Measurements from ENCODE around the gene VPS13D. TPM values are rescaled to one million over a fixed set of nuclear protein-coding genes. Genes with fewer than 3 reads are reported as not detected.
A peak's percentile ranks its signal among the peaks of the same experiment; 100 is the strongest.
"Not testable (repeated sequence)": the region's sequence is repeated elsewhere in the genome, so short reads cannot be mapped to it uniquely, and the experiment has no call there.

Gene VPS13D
- total and polyA plus RNA-seq, 4 donors, result 38.5 to 72.2 (median 46.0) TPM

DNA sequence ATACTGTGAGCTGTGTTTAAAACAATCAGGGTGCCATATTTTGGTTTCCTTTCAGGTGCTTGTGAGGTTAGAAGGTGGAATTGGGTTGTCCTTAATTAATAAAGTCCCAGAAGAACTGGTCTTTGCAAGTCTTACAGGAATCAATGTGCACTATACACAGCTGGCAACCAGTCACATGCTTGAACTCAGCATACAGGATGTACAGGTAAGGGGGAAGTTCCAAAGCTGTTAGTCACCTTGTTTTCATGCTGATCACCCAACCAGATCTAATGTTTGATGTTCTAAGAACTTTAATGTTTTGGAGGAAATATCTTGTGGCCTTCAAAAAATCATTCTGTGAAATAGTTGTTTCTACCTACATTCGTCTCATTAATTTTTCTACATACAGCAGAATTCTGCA is 156.3 kb downstream of the VPS13D start:
- DNase-seq (ENCODE audit: low read depth in 4 of 6, low spot score in 6 of 6), result no peak
- Histone ChIP-seq H3K27ac (ENCODE audit: low read depth, low read length) (no peak overlapping the region), H3K4me1 (ENCODE audit: control insufficient read depth, insufficient read depth, low read length) (no peaks in the 10 kb centered on the region), H3K36me3 (ENCODE audit: control insufficient read depth, insufficient read depth, low read length) (peaks cover 27% of the 10 kb centered on the region), H3K9me3 (ENCODE audit: control insufficient read depth, insufficient read depth, low read length) (peaks cover 4% of the 10 kb centered on the region), H3K27me3 (ENCODE audit: control insufficient read depth, insufficient read depth, low read length) (no peaks in the 10 kb centered on the region), H3K4me3 (ENCODE audit: low read depth, low read length) (no peak overlapping the region)
- no CpG with 5 or more reads among the region's 1 CpG for WGBS (ENCODE audit: insufficient coverage)

DNA sequence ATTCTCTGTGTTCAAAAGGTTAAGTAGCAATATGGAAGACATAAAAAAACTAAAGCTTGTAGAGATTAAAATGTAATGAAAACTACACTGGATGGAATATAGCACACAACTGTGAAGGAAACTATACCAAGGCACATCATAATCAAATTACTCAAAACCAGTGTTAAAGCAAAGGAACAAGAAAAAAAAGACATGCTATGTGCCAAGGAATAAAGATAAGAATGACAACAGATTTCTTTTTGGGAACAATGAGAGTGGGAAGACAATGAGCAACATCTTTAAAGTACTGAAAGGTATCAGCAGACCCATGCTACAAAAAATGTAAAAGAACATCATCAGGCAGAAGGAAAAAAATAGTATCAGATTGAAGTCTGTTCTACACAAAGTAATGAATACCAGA is 157.8 kb downstream of the VPS13D start:
- Histone ChIP-seq H3K27me3 (ENCODE audit: control insufficient read depth, insufficient read depth, low read length) (no peaks in the 10 kb centered on the region), H3K36me3 (ENCODE audit: control insufficient read depth, insufficient read depth, low read length) (peaks cover 33% of the 10 kb centered on the region), H3K4me3 (ENCODE audit: low read depth, low read length) (no peak overlapping the region), H3K27ac (ENCODE audit: low read depth, low read length) (no peak overlapping the region), H3K4me1 (ENCODE audit: control insufficient read depth, insufficient read depth, low read length) (no peaks in the 10 kb centered on the region), H3K9me3 (ENCODE audit: control insufficient read depth, insufficient read depth, low read length) (peaks cover 4% of the 10 kb centered on the region)
- no peak for DNase-seq (ENCODE audit: low read depth in 4 of 6, low spot score in 6 of 6)

DNA sequence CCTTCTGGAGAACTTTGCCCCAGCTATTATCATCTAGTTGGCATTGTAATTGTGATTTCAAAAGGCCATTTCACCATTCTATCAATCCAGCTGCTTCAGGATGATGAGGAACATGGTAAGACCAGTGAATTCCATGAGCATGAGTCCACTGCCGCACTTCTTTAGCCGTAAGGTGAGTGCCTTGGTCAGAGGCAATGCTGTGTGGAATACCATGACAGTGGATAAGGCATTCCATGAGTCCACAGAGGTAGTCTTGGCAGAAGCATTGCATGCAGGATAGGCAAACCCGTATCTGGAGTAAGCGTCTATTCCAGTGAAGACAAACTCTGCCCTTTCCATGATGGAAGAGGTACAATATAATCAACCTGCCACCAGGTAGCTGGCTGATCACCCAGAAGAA is 160.5 kb downstream of the VPS13D start:
- H3K4me1 ChIP-seq (ENCODE audit: control insufficient read depth, insufficient read depth, low read length); H3K9me3 ChIP-seq (ENCODE audit: control insufficient read depth, insufficient read depth, low read length); DNase-seq (ENCODE audit: low read depth in 4 of 6, low spot score in 6 of 6); H3K4me3 ChIP-seq (ENCODE audit: low read depth, low read length); H3K27ac ChIP-seq (ENCODE audit: low read depth, low read length); H3K27me3 ChIP-seq (ENCODE audit: control insufficient read depth, insufficient read depth, low read length): not testable (repeated sequence)
- 100% methylated on average over 4 of the region's 4 CpGs for WGBS (ENCODE audit: insufficient coverage)
- H3K36me3 ChIP-seq (ENCODE audit: control insufficient read depth, insufficient read depth, low read length), result peaks cover 22% of the 10 kb centered on the region

DNA sequence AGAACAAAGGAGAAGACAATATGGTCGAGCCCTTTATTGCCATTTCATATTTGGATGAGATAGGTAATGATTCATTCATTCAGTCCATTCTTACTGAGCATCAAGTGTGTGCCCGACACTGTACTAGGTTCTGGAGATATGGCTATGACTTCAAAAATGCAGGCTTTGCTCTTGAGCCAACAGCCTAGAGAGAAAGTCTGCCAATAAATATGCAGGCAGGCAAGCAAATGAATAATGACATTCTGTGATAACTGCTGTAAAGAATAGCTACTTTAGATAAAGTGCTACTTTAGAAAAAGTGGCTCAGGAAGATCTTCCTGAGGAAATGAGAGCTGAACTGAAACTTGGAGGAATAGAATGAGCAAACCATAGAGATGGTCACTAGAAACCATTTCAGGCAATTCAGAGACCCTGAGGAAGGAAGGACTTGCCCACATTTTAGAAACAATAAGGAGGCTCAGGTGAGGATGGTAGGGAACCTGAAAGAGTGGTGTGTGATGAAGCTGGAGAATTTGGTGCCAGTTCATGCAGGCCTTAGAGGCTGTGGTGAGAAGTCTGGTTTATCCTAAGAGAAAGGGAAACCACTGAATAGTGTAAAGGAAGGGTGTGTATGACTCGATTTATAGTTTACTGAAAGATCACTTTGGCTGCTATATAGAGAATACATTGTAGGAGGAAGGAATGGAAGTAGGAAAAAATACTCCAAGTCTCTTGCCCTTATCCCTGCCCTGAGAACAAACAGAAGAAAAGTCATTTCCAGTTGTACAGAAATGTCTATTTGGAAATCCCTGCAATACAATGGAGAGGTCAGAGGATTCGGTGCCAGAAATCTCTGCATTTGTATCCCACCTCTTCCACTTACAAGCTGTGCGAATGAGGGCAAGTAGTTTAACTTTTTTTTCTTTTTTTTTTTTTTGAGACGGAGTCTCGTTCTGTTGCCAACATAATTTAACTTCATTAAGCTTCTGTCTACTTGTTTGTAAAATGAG is 167.9 kb downstream of the VPS13D start:
- DNase-seq (ENCODE audit: low read depth in 4 of 6, low spot score in 6 of 6), result no peak
- Histone ChIP-seq H3K27me3 (ENCODE audit: control insufficient read depth, insufficient read depth, low read length) (no peaks in the 10 kb centered on the region), H3K27ac (ENCODE audit: low read depth, low read length) (no peak overlapping the region), H3K4me3 (ENCODE audit: low read depth, low read length) (no peak overlapping the region), H3K9me3 (ENCODE audit: control insufficient read depth, insufficient read depth, low read length) (no peaks in the 10 kb centered on the region), H3K4me1 (ENCODE audit: control insufficient read depth, insufficient read depth, low read length) (peaks cover 2% of the 10 kb centered on the region), H3K36me3 (ENCODE audit: control insufficient read depth, insufficient read depth, low read length) (peaks cover 2% of the 10 kb centered on the region)
- WGBS (ENCODE audit: insufficient coverage), result 50% methylated on average over 1 of the region's 7 CpGs

DNA sequence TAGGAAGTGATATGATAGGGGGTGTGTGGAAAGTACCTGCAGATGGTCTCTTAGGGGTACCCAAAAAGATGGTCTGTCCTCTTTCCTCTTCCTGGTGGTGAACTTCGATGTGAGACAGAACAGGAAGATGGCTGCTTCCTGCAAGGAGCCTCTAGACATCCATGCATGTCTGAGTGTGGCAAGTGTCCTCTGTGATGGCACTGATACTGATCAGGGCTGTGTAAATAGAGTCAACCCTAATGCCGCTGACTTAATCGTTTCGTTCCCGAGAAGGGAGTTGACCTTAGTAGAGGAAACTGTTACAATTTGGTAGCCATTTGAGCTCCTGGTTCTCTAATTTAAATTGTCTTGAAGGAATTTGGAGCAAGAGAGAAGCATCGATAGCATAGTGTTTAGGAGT is 168.6 kb downstream of the VPS13D start:
- H3K9me3 ChIP-seq (ENCODE audit: control insufficient read depth, insufficient read depth, low read length), result no peaks in the 10 kb centered on the region
- H3K27me3 ChIP-seq (ENCODE audit: control insufficient read depth, insufficient read depth, low read length), result no peaks in the 10 kb centered on the region
- DNase-seq (ENCODE audit: low read depth in 4 of 6, low spot score in 6 of 6), result no peak
- no peak overlapping the region for H3K4me3 ChIP-seq (ENCODE audit: low read depth, low read length)
- WGBS (ENCODE audit: insufficient coverage), result 94% methylated on average over 5 of the region's 6 CpGs
- peaks cover 2% of the 10 kb centered on the region for H3K36me3 ChIP-seq (ENCODE audit: control insufficient read depth, insufficient read depth, low read length)
- peaks cover 3% of the 10 kb centered on the region for H3K4me1 ChIP-seq (ENCODE audit: control insufficient read depth, insufficient read depth, low read length)
- no peak overlapping the region for H3K27ac ChIP-seq (ENCODE audit: low read depth, low read length)

DNA sequence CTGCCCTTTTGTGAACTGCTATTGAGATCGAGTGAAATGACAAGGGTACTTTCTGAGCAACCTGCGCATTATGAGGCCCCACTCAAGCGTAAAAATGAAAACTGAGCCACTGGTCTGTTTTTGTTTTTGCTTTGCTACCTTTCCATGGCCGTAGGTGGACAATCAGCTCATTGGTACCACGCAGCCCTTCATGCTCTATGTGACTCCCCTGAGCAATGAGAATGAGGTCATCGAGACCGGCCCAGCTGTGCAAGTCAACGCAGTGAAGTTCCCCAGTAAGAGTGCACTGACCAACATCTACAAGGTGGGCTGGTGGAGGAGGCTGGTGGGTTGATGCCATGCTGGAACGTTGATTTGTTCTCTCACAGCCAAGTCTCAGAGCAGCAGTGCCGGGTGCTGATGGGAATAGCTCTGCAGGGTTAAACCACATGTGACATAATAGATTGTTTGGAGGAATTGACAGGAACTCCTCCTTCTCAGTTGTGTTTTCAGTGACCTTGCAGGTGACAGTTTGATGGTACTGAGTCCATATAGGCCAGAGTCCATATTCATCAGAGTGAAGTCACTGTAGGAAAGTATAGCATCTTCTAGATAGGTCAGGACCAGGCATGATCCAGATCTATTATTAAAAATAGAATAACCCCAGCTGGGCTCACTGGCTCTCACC is 170.3 kb downstream of the VPS13D start:
- peaks cover 8% of the 10 kb centered on the region for H3K4me1 ChIP-seq (ENCODE audit: control insufficient read depth, insufficient read depth, low read length)
- WGBS (ENCODE audit: insufficient coverage), result 92% methylated on average over 10 of the region's 10 CpGs
- no peak for DNase-seq (ENCODE audit: low read depth in 4 of 6, low spot score in 6 of 6)

DNA sequence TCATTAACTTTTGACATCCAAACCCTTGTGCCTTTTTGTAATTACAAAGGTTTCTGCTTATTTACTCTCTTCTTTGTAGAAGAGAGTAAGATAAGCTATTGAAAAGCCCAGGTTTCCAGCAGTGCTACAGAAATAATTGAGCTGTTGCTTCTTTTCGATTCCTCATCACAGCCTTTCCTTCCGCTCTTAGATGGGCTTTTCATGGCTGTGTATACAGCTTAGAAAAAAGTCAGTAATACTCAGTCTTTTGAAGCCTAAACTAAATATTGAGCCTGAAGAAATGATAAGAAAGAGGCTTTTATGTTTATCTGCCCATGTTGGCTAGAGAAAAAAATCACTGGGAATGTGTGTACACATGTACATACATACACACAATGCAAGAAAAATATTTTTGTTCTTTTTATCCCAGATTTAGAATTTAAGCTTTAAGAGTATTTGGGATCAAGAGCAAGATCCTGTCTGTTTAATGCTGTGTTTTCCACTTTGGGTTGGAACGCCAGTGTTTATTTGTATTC is 172.4 kb downstream of the VPS13D start:
- H3K4me3 ChIP-seq (ENCODE audit: low read depth, low read length), result no peak overlapping the region
- DNase-seq (ENCODE audit: low read depth in 4 of 6, low spot score in 6 of 6), result no peak
- H3K9me3 ChIP-seq (ENCODE audit: control insufficient read depth, insufficient read depth, low read length), result no peaks in the 10 kb centered on the region
- H3K36me3 ChIP-seq (ENCODE audit: control insufficient read depth, insufficient read depth, low read length), result peaks cover 10% of the 10 kb centered on the region
- H3K4me1 ChIP-seq (ENCODE audit: control insufficient read depth, insufficient read depth, low read length), result peaks cover 16% of the 10 kb centered on the region
- 43% methylated on average over 1 of the region's 3 CpGs for WGBS (ENCODE audit: insufficient coverage)
- peak overlapping the region; percentile 42 for H3K27ac ChIP-seq (ENCODE audit: low read depth, low read length)
- no peaks in the 10 kb centered on the region for H3K27me3 ChIP-seq (ENCODE audit: control insufficient read depth, insufficient read depth, low read length)

More for the DNA sequence above, 170.3 kb downstream of the VPS13D start:
- Histone ChIP-seq H3K27ac (ENCODE audit: low read depth, low read length) (no peak overlapping the region), H3K4me3 (ENCODE audit: low read depth, low read length) (no peak overlapping the region), H3K36me3 (ENCODE audit: control insufficient read depth, insufficient read depth, low read length) (peaks cover 8% of the 10 kb centered on the region), H3K27me3 (ENCODE audit: control insufficient read depth, insufficient read depth, low read length) (no peaks in the 10 kb centered on the region), H3K9me3 (ENCODE audit: control insufficient read depth, insufficient read depth, low read length) (no peaks in the 10 kb centered on the region)

DNA sequence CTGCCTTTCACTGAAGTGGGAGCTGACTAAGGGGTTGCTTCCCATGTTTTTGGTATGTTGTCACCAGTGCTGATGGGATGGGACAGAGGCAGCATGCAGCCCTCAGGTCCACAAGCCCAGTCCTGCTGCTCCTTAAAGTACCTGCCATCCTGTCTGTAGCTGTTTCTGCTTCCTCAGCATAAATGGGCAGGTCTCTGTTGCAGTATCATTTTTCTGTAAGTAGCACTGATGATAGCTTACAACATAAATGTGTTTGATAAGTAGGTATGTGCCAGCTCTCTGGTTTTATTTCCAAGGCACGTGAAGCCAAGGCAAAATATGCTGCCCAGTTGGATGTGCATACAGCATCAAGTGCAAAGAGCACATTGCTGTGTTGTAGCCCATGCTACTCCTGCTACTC is 173.0 kb downstream of the VPS13D start:
- WGBS (ENCODE audit: insufficient coverage), result 86% methylated on average over 1 of the region's 1 CpG
- peak in 1 of 6 donors; percentile 44 for DNase-seq (ENCODE audit: low read depth in 4 of 6, low spot score in 6 of 6)

DNA sequence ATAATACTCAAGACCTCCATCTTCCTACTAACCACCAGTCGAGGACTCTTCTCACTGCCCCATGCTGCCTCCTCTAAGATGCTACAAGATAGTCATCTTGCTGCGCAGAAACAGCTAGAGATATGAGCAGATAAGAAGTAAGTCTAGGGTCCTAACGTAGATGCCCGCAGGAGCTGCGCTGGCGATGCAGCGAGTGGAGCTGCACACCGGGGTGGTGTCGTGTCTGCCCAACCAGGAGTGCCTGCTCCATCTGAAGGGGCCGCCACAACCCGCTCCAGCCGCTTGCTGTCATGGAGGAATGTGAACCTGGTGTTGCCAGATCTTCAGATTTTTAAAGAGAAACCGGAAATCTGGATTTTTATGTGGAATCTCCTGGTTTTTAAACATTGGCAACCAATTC is 175.1 kb downstream of the VPS13D start:
- Histone ChIP-seq H3K4me1 (ENCODE audit: control insufficient read depth, insufficient read depth, low read length) (peaks cover 21% of the 10 kb centered on the region), H3K36me3 (ENCODE audit: control insufficient read depth, insufficient read depth, low read length) (peaks cover 10% of the 10 kb centered on the region), H3K4me3 (ENCODE audit: low read depth, low read length) (no peak overlapping the region), H3K27ac (ENCODE audit: low read depth, low read length) (peak overlapping the region; percentile 87), H3K27me3 (ENCODE audit: control insufficient read depth, insufficient read depth, low read length) (no peaks in the 10 kb centered on the region), H3K9me3 (ENCODE audit: control insufficient read depth, insufficient read depth, low read length) (no peaks in the 10 kb centered on the region)
- no peak for DNase-seq (ENCODE audit: low read depth in 4 of 6, low spot score in 6 of 6)
- 99% methylated on average over 12 of the region's 13 CpGs for WGBS (ENCODE audit: insufficient coverage)

More for the DNA sequence above, 173.0 kb downstream of the VPS13D start:
- Histone ChIP-seq H3K9me3 (ENCODE audit: control insufficient read depth, insufficient read depth, low read length) (no peaks in the 10 kb centered on the region), H3K27ac (ENCODE audit: low read depth, low read length) (peak overlapping the region; percentile 42), H3K4me3 (ENCODE audit: low read depth, low read length) (no peak overlapping the region), H3K27me3 (ENCODE audit: control insufficient read depth, insufficient read depth, low read length) (no peaks in the 10 kb centered on the region), H3K4me1 (ENCODE audit: control insufficient read depth, insufficient read depth, low read length) (peaks cover 16% of the 10 kb centered on the region), H3K36me3 (ENCODE audit: control insufficient read depth, insufficient read depth, low read length) (peaks cover 10% of the 10 kb centered on the region)
